K562 (cell line): Measurements from ENCODE around the gene CBL. TPM values are rescaled to one million over a fixed set of nuclear protein-coding genes. Genes with fewer than 3 reads are reported as not detected.
A peak's percentile ranks its signal among the peaks of the same experiment; 100 is the strongest.

Source experiments
- ATF7 ChIP-seq: fragments of 450-650 bp; IDR thresholded peaks from 2 replicates; pipeline ENCODE4 v1.7.1; 2014; ENCODE audit warnings: mild to moderate bottlenecking, moderate library complexity
- BRD9 ChIP-seq: fragments of 450-650 bp; IDR thresholded peaks from 2 replicates; pipeline ENCODE4 v1.6.1; 2018; ENCODE audit warnings: low read depth; ENCODE audit not compliant: partially characterized antibody
- CAMTA2 ChIP-seq: fragments of 250-450 bp; sonication (Bioruptor Pico); conservative IDR thresholded peaks from 2 replicates; pipeline ENCODE4 v1.5.1; 2022
- DPF2 ChIP-seq: fragments of 450-650 bp; IDR thresholded peaks from 2 replicates; pipeline ENCODE4 v1.6.1; 2016
- E2F6 ChIP-seq, 2 experiments: IDR thresholded peaks; 2 replicates each; pipeline ENCODE4 v1.6.1; 2011; ENCODE audit warnings: borderline replicate concordance in 1 of 2, control low read depth in 1 of 2, low read depth in 1 of 2, low read length in 1 of 2, mild to moderate bottlenecking in 1 of 2, mixed read lengths in 1 of 2, moderate library complexity in 1 of 2; ENCODE audit not compliant: insufficient read depth in 1 of 2, insufficient read length in 1 of 2, poor library complexity in 1 of 2, severe bottlenecking in 1 of 2; ENCODE audit errors: extremely low read depth in 1 of 2
- ERF ChIP-seq: fragments of 450-650 bp; formaldehyde crosslinking; IDR thresholded peaks from 2 replicates; pipeline ENCODE4 v1.4.0; 2020; ENCODE audit warnings: mild to moderate bottlenecking, mixed read lengths
- FOXP1 ChIP-seq: sonication (generic); formaldehyde crosslinking; IDR thresholded peaks from 2 replicates; pipeline ENCODE4 v1.8.0; 2022; ENCODE audit warnings: mild to moderate bottlenecking, missing genetic modification reagents
- KAT8 ChIP-seq: fragments of 450-650 bp; IDR thresholded peaks from 2 replicates; pipeline ENCODE4 v1.6.1; 2016; ENCODE audit warnings: low read depth, mild to moderate bottlenecking
- MITF ChIP-seq: IDR thresholded peaks from 2 replicates; pipeline ENCODE4 v1.6.1; 2014; ENCODE audit warnings: antibody characterized with exemption
- MXD1 ChIP-seq: fragments of 250-450 bp; sonication (Bioruptor Pico); IDR thresholded peaks from 2 replicates; pipeline ENCODE4 v1.8.0; 2021; ENCODE audit warnings: borderline replicate concordance, mild to moderate bottlenecking, moderate library complexity; ENCODE audit not compliant: poor library complexity, severe bottlenecking
- NFXL1 ChIP-seq: fragments of 450-650 bp; formaldehyde crosslinking; IDR thresholded peaks from 2 replicates; pipeline ENCODE4 v1.4.0; 2021; ENCODE audit warnings: mild to moderate bottlenecking
- NRF1 ChIP-seq, 2 experiments: fragments of 450-650 bp; IDR thresholded peaks in 1 of 2; conservative IDR thresholded peaks in 1 of 2; 2 replicates each; pipeline ENCODE4 v1.6.1; 2014; ENCODE audit warnings: mild to moderate bottlenecking in 2 of 2
- PHF20 ChIP-seq: fragments of 450-650 bp; IDR thresholded peaks from 2 replicates; pipeline ENCODE4 v1.6.1; 2018; ENCODE audit not compliant: partially characterized antibody
- RBM22 ChIP-seq: fragments of 200-400 bp; formaldehyde crosslinking; IDR thresholded peaks from 2 replicates; pipeline ENCODE4 v1.6.1; 2018; ENCODE audit warnings: low read length, low read depth; ENCODE audit not compliant: poor library complexity, severe bottlenecking
- SMAD2 ChIP-seq: fragments of 150-350 bp; IDR thresholded peaks from 2 replicates; pipeline ENCODE4 v1.6.1; 2014; ENCODE audit warnings: low read depth, mild to moderate bottlenecking, low read length
- SMARCA5 ChIP-seq: fragments of 450-650 bp; IDR thresholded peaks from 2 replicates; pipeline ENCODE4 v1.6.1; 2016
- SMARCE1 ChIP-seq: fragments of 450-650 bp; IDR thresholded peaks from 2 replicates; pipeline ENCODE4 v1.7.1; 2016; ENCODE audit warnings: mild to moderate bottlenecking
- SREBF1 ChIP-seq: fragments of 150-350 bp; IDR thresholded peaks from 2 replicates; pipeline ENCODE4 v1.6.1; 2014; ENCODE audit warnings: antibody characterized with exemption, low read depth, low read length, borderline replicate concordance
- UBTF ChIP-seq, 2 experiments: IDR thresholded peaks; 2 replicates each; pipeline ENCODE4 v1.6.1; 2012; ENCODE audit warnings: improper control_type of control experiment in 2 of 2, low read depth in 2 of 2, low read length in 2 of 2, borderline replicate concordance in 1 of 2
- VEZF1 ChIP-seq: fragments of 200-800 bp; sonication (Bioruptor generic); IDR thresholded peaks from 2 replicates; pipeline ENCODE4 v1.6.1; 2017; ENCODE audit warnings: missing genetic modification characterization, missing compliant biosample characterization
- ZBED1 ChIP-seq: IDR thresholded peaks from 2 replicates; pipeline ENCODE4 v1.6.1; 2014
- ZC3H11A ChIP-seq: IDR thresholded peaks from 2 replicates; pipeline ENCODE4 v1.6.1; 2012; ENCODE audit warnings: low read depth, low read length, improper control_type of control experiment
- polyA plus RNA-seq, 8 experiments: library from polyadenylated mRNA; depleted of rRNA in 4 of 8; stranded (reverse) in 5 of 8; unstranded in 3 of 8; fragments of >200 nt; fragmentation: Nextera tagmentation in 2 of 8; fragmentation: Illumina TruSeq in 1 of 8; extraction: Ambion mirVana in 2 of 8; extraction: Trizol in 1 of 8; gene quantifications; 2 replicates each; pipeline versions ENCODE4 v1.2.1 to v1.2.3, GENCODE V29; 2011 to 2014; ENCODE audit warnings: inconsistent platforms in 1 of 8, missing spikeins in 1 of 8
- total RNA-seq, 7 experiments: library from RNA; depleted of rRNA in 6 of 7; stranded (reverse); fragments of >200 nt in 6 of 7; fragmentation: Illumina TruSeq in 2 of 7; extraction: Trizol in 2 of 7; gene quantifications; 2 replicates each; pipeline versions ENCODE4 v1.2.1 to v1.2.3, GENCODE V29; 2011 to 2021; ENCODE audit warnings: low replicate concordance in 1 of 7

The CBL gene
- total and polyA plus RNA-seq, 9 of the 15 experiments (the other 6 are each of a cell fraction or from before 2014, with no cell fraction given), result 3.2 to 24.9 (median 9.9) TPM

- TF ChIP-seq ZC3H11A (no peak), SREBF1 (no peak), SMAD2 (no peak), NRF1 (conservative IDR thresholded peaks at IDR 0.05 in 1 of 2, IDR thresholded peaks at IDR 0.05 in 1 of 2) (peak; percentile 71 to 77), ATF7 (peak; percentile 58), UBTF (IDR thresholded peaks at IDR 0.05; ENCODE audit: borderline replicate concordance in 1 of 2, low read depth in 2 of 2, low read length in 2 of 2) (peak; percentile 92 to 95; a peak in 3 of 4 replicates), ERF (no peak), E2F6 (IDR thresholded peaks at IDR 0.05; ENCODE audit: borderline replicate concordance in 1 of 2, extremely low read depth in 1 of 2, insufficient read depth in 1 of 2, insufficient read length in 1 of 2, low read depth in 1 of 2, low read length in 1 of 2, poor library complexity in 1 of 2, severe bottlenecking in 1 of 2) (peak; percentile 89 to 90), FOXP1 (CRISPR knock-in tag) (no peak), MXD1 (CRISPR knock-in tag) (no peak), DPF2 (0 out of 2 replicates have a peak, but pooled peaks have one; percentile 25), MITF (no peak), BRD9 (no peak), KAT8 (no peak), VEZF1 (CRISPR knock-in tag) (peak; percentile 79), NFXL1 (CRISPR knock-in tag) (no peak), SMARCE1 (peak; percentile 29; the same call in 1 of the 2 replicates), SMARCA5 (no peak), CAMTA2 (CRISPR knock-in tag) (no peak), PHF20 (peak; percentile 49), ZBED1 (no peak; the same call in 1 of the 2 replicates), RBM22 (peak; percentile 35)
These were observed 133.6 kb downstream of the CBL start (continued) for GRCh38 chr11:119339589-119340334.
